Natural killer cell (primary cell): Measurements from ENCODE around the gene CLDND1. TPM values are rescaled to one million over a fixed set of nuclear protein-coding genes. Genes with fewer than 3 reads are reported as not detected.

Experiments used
- ATAC-seq, 3 donors: fragments of 150-1000 bp in 2 of 3; fragments of 200-7000 bp in 1 of 3; cut with Tn5 transposase; 1 replicate in 1 of 3; 2 replicates in 2 of 3; pipeline ENCODE4 v1.10.0; 2021; ENCODE audit warnings: mild to moderate bottlenecking in 2 of 3, moderate library complexity in 2 of 3
- DNase-seq, 2 donors: peaks; one replicate each; pipeline versions ENCODE4 v3.0.0 to v3.0.0-alpha.2; 2013 to 2021; ENCODE audit warnings: mixed read lengths in 1 of 2
- H3K27ac ChIP-seq: one replicate; pipeline ENCODE4 v1.5.1; 2013; ENCODE audit warnings: mild to moderate bottlenecking, low read length
- H3K27me3 ChIP-seq: one replicate; pipeline ENCODE4 v1.6.1; 2013; ENCODE audit warnings: low read length; ENCODE audit not compliant: control insufficient read depth, insufficient read depth
- H3K36me3 ChIP-seq: one replicate; pipeline ENCODE4 v1.6.1; 2013; ENCODE audit warnings: low read length; ENCODE audit not compliant: control insufficient read depth, insufficient read depth
- H3K4me1 ChIP-seq: one replicate; pipeline ENCODE4 v1.6.1; 2013; ENCODE audit warnings: low read length; ENCODE audit not compliant: control insufficient read depth, insufficient read depth
- H3K4me3 ChIP-seq: one replicate; pipeline ENCODE4 v1.5.1; 2013; ENCODE audit warnings: low read length
- H3K9me3 ChIP-seq: one replicate; pipeline ENCODE4 v1.6.1; 2013; ENCODE audit warnings: low read length; ENCODE audit not compliant: control insufficient read depth, insufficient read depth
- H3K27ac Mint-ChIP-seq, 2 donors: one replicate each; pipeline ENCODE4 v1.8.0; 2022; ENCODE audit warnings: mild to moderate bottlenecking in 2 of 2, mixed read lengths in 2 of 2, moderate library complexity in 1 of 2
- H3K27me3 Mint-ChIP-seq, 2 donors: one replicate each; pipeline ENCODE4 v1.8.0; 2022; ENCODE audit warnings: low read depth in 2 of 2, mixed read lengths in 2 of 2
- H3K36me3 Mint-ChIP-seq: one replicate; pipeline ENCODE4 v1.8.0; 2022; ENCODE audit warnings: mixed read lengths
- H3K4me1 Mint-ChIP-seq, 2 donors: one replicate each; pipeline ENCODE4 v1.8.0; 2022; ENCODE audit warnings: mixed read lengths in 2 of 2
- H3K4me3 Mint-ChIP-seq: one replicate; pipeline ENCODE4 v1.8.0; 2022; ENCODE audit warnings: mild to moderate bottlenecking, moderate library complexity, mixed read lengths
- H3K9me3 Mint-ChIP-seq, 2 donors: one replicate each; pipeline ENCODE4 v1.8.0; 2022; ENCODE audit warnings: mixed read lengths in 2 of 2
- CTCF ChIP-seq: fragments of 200-600 bp; IDR thresholded peaks from one replicate; pipeline ENCODE4 v1.8.0; 2022; ENCODE audit warnings: antibody characterized with exemption
- WGBS: methylation state at CpG from one replicate; pipeline ENCODE4 v1.1.7; 2013; ENCODE audit warnings: missing lambda C conversion rate; ENCODE audit not compliant: insufficient coverage; 5-methylcytosine and 5-hydroxymethylcytosine counted together
- intact Hi-C: fragments of 100-400 bp; cut with micrococcal nuclease; formaldehyde crosslinking; loops from one replicate; pipeline ENCODE4 v1.14.2; 2022
- total RNA-seq, 4 donors: library from RNA; stranded (reverse); fragments of 120-200 nt in 1 of 4; gene quantifications; one replicate each; pipeline versions ENCODE4 v1.2.3 to v1.2.4, GENCODE V29; 2013 to 2022

CLDND1 gene
- total RNA-seq, 3 donors from 2014 or later (not counting 1 experiment from before 2014, with no cell fraction given), result 175 to 220 (median 219) TPM

GRCh38 chr3:98534168-98534567, 11.5 kb upstream of the CLDND1 start:
- H3K9me3 ChIP-seq, result no peaks in the 10 kb centered on the region
- no peaks in the 10 kb centered on the region for H3K36me3 ChIP-seq
- no peak overlapping the region for H3K4me3 ChIP-seq
- TF ChIP-seq CTCF, result no peak
- 57% methylated on average over 1 of the region's 2 CpGs for WGBS
- no peaks in the 10 kb centered on the region for H3K4me1 ChIP-seq
- no peak for ATAC-seq
- H3K27ac ChIP-seq, result no peak overlapping the region
- Mint-ChIP-seq H3K4me3 (no peak overlapping the region), H3K27ac (no peak overlapping the region), H3K9me3 (no peaks in the 10 kb centered on the region), H3K36me3 (no peaks in the 10 kb centered on the region), H3K4me1 (no peaks in the 10 kb centered on the region), H3K27me3 (no peaks in the 10 kb centered on the region)
- intact Hi-C loops, result no loop called here
- H3K27me3 ChIP-seq, result no peaks in the 10 kb centered on the region
- DNase-seq, result no peak

GRCh38 chr3:98532709-98533571, 10.2 kb upstream of the CLDND1 start:
- DNase-seq (no peak), ATAC-seq (no peak)
- Histone ChIP-seq H3K4me1 (no peaks in the 10 kb centered on the region), H3K27me3 (no peaks in the 10 kb centered on the region), H3K9me3 (no peaks in the 10 kb centered on the region), H3K4me3 (no peak overlapping the region), H3K36me3 (no peaks in the 10 kb centered on the region), H3K27ac (no peak overlapping the region)
- no peaks in the 10 kb centered on the region for H3K27me3 Mint-ChIP-seq
- no peaks in the 10 kb centered on the region for H3K36me3 Mint-ChIP-seq
- no peaks in the 10 kb centered on the region for H3K4me1 Mint-ChIP-seq
- TF ChIP-seq CTCF, result no peak
- intact Hi-C loops, result no loop called here
- no peak overlapping the region for H3K4me3 Mint-ChIP-seq
- H3K9me3 Mint-ChIP-seq, result no peaks in the 10 kb centered on the region
- WGBS, result 98% methylated on average over 6 of the region's 6 CpGs
- no peak overlapping the region for H3K27ac Mint-ChIP-seq

GRCh38 chr3:98532275-98532637, 9.6 kb upstream of the CLDND1 start:
- Histone ChIP-seq H3K27me3 (no peaks in the 10 kb centered on the region), H3K27ac (no peak overlapping the region), H3K9me3 (no peaks in the 10 kb centered on the region), H3K4me1 (no peaks in the 10 kb centered on the region), H3K4me3 (no peak overlapping the region), H3K36me3 (no peaks in the 10 kb centered on the region)
- Mint-ChIP-seq H3K4me1 (no peaks in the 10 kb centered on the region), H3K27ac (no peak overlapping the region), H3K4me3 (no peak overlapping the region), H3K27me3 (no peaks in the 10 kb centered on the region), H3K9me3 (no peaks in the 10 kb centered on the region), H3K36me3 (no peaks in the 10 kb centered on the region)
- ATAC-seq (no peak), DNase-seq (no peak)
- 91% methylated on average over 5 of the region's 5 CpGs for WGBS
- intact Hi-C loops, result no loop called here
- no peak for TF ChIP-seq CTCF
